Panc1 (cell line): ENCODE results near the gene CLTC. TPM values are rescaled to one million over a fixed set of nuclear protein-coding genes. Genes with fewer than 3 reads are reported as not detected.
"Not testable (repeated sequence)": the region's sequence is repeated elsewhere in the genome, so short reads cannot be mapped to it uniquely, and the experiment has no call there.

ENCODE experiments used
- ATAC-seq: fragments of 200-7000 bp; cut with Tn5 transposase; 2 replicates; pipeline ENCODE4 v1.9.1; 2020; ENCODE audit warnings: mild to moderate bottlenecking, moderate library complexity
- BruUV-seq: library from RNA; stranded (reverse); fragments of 400-500 nt; replicated peaks from 2 replicates; lab custom pipeline; 2021; lab: Mats Ljungman, UMichigan
- CTCF ChIA-PET: fragments of 300-600 bp; sonication (Branson Sonifier 250); formaldehyde crosslinking; loops from one replicate; lab custom pipeline; 2022; ENCODE audit warnings: antibody characterized with exemption; lab: Charles Lee
- POLR2A ChIA-PET: fragments of 300-600 bp; sonication (Branson Sonifier 250); formaldehyde crosslinking; loops from one replicate; lab custom pipeline; 2022; ENCODE audit warnings: antibody characterized with exemption; lab: Charles Lee
- DNase-seq: peaks from one replicate; pipeline ENCODE4 v3.0.0-alpha.2; 2010; ENCODE audit warnings: low read depth, low spot score
- H3K27ac ChIP-seq: 2 replicates; pipeline ENCODE4 v1.5.1; 2011; ENCODE audit warnings: mild to moderate bottlenecking, low read length, inconsistent platforms
- H3K27me3 ChIP-seq: fragments of 200-500 bp; sonication (Bioruptor generic); 2 replicates; pipeline ENCODE4 v1.6.0; 2014; ENCODE audit warnings: low read length, inconsistent platforms; ENCODE audit not compliant: control insufficient read depth, insufficient read depth
- H3K36me3 ChIP-seq: fragments of 200-500 bp; sonication (Bioruptor generic); 2 replicates; pipeline ENCODE4 v1.5.1; 2014; ENCODE audit warnings: inconsistent platforms, mild to moderate bottlenecking, low read length, moderate library complexity; ENCODE audit not compliant: control insufficient read depth, insufficient read depth
- H3K4me1 ChIP-seq: 2 replicates; pipeline ENCODE4 v1.5.1; 2011; ENCODE audit warnings: inconsistent platforms, mild to moderate bottlenecking, low read length, moderate library complexity; ENCODE audit not compliant: control insufficient read depth, insufficient read depth
- H3K4me3 ChIP-seq, 2 experiments: 2 replicates each; pipeline ENCODE4 v1.5.1; 2011 to 2012; ENCODE audit warnings: low read depth in 2 of 2, low read length in 2 of 2, mild to moderate bottlenecking in 2 of 2, inconsistent platforms in 1 of 2, moderate library complexity in 1 of 2
- H3K9me3 ChIP-seq: fragments of 200-500 bp; sonication (Bioruptor generic); 2 replicates; pipeline ENCODE4 v1.5.1; 2014; ENCODE audit warnings: low read depth, mild to moderate bottlenecking, inconsistent platforms, low read length, moderate library complexity; ENCODE audit not compliant: control insufficient read depth, insufficient read depth
- POLR2AphosphoS5 ChIP-seq: IDR thresholded peaks from 2 replicates; pipeline ENCODE4 v1.6.1; 2012; ENCODE audit warnings: mild to moderate bottlenecking, low read depth, low read length, moderate library complexity
- REST ChIP-seq, 2 experiments: IDR thresholded peaks; 2 replicates each; pipeline ENCODE4 v1.6.1; 2011 to 2012; ENCODE audit warnings: low read depth in 2 of 2, control low read depth in 1 of 2, low read length in 1 of 2, mild to moderate bottlenecking in 1 of 2, moderate library complexity in 1 of 2; ENCODE audit not compliant: insufficient read depth in 1 of 2
- SIN3A ChIP-seq: IDR thresholded peaks from 2 replicates; pipeline ENCODE4 v1.6.1; 2012; ENCODE audit warnings: low read depth, mild to moderate bottlenecking, low read length, moderate library complexity, borderline replicate concordance; ENCODE audit not compliant: insufficient read depth
- TCF7L2 ChIP-seq: IDR thresholded peaks from 2 replicates; pipeline ENCODE4 v1.6.1; 2011; ENCODE audit warnings: mild to moderate bottlenecking, low read depth, low read length, inconsistent platforms
- in situ Hi-C: cut with HindIII; loops from 2 replicates; pipeline ENCODE4 v1.10.0; 2016; ENCODE audit warnings: low sequenced_read_pairs, low pct_unique_long_range_greater_than_20kb
- intact Hi-C: fragments of 100-400 bp; cut with micrococcal nuclease; formaldehyde crosslinking; loops from one replicate; pipeline ENCODE4 v1.10.0; 2022; ENCODE audit not compliant: unreplicated experiment
- total RNA-seq: library from RNA; stranded (reverse); gene quantifications from one replicate; pipeline ENCODE4 v1.2.1, GENCODE V29; 2021; ENCODE audit not compliant: unreplicated experiment
- TF ChIP-seq, protein P1 (sequence below): fragments of 450-650 bp; IDR thresholded peaks from 2 replicates; pipeline ENCODE4 v1.5.1; 2017; ENCODE audit warnings: mild to moderate bottlenecking

The CLTC gene
- total RNA-seq, 1 experiment from 2014 or later = 221 TPM

DNA sequence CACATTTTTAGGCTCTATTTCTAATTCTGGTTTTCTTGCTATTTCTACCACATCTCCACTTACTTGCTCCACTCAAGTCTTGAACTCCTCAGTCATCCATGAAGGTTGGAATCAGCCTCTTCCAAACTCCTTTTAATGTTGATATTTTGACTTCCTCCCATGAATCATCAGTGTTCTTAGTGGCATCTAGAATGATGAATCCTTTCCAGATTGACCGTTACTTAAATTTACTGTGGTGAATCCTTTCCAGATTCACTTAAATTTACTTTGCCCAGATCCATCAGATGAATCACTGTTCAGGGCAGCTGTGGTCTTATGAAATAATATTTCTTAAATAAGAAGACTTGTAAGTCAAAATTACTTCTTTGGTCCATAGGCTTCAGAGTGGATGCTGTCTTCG, 32.4 kb downstream of the CLTC start:
- CTCF ChIA-PET = no interaction called here
- no peak for DNase-seq

DNA sequence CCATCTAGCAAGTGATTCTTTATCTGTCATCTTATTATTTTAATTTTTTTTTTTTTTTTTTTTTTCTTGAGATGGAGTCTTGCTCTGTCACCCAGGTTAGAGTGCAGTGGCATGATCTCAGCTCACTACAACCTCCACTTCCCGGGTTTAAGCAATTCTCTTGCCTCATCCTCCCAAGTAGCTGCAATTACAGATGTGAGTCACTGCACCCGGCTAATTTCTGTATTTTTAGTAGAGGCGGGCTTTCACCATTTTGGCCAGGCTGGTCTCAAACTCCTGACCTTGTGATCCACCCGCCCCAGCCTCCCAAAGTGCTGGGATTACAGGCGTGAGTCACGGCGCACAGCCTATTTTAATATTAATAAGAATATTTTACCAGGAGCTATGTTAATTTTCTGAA, 36.9 kb downstream of the CLTC start:
- H3K27ac ChIP-seq, DNase-seq, CTCF ChIA-PET, H3K9me3 ChIP-seq, H3K27me3 ChIP-seq, ATAC-seq, BruUV-seq, in situ Hi-C loops, H3K4me3 ChIP-seq, intact Hi-C loops, POLR2A ChIA-PET, H3K4me1 ChIP-seq: not testable (repeated sequence)
- peaks cover 42% of the 10 kb centered on the region for H3K36me3 ChIP-seq

More for the DNA sequence above, 32.4 kb downstream of the CLTC start:
- H3K27ac ChIP-seq = no peak overlapping the region
- intact Hi-C loops (no loop called here), in situ Hi-C loops (no loop called here)
- H3K27me3 ChIP-seq = no peaks in the 10 kb centered on the region
- ATAC-seq = no peak
- peaks cover 54% of the 10 kb centered on the region for H3K36me3 ChIP-seq
- BruUV-seq = no TSS peak
- 0 out of 2 replicates have a peak, but pooled peaks cover 3% of the 10 kb centered on the region for H3K4me1 ChIP-seq
- TF ChIP-seq TCF7L2 (no peak), SIN3A (no peak)
- POLR2A ChIA-PET = no interaction called here
- no peak overlapping the region for H3K4me3 ChIP-seq
- no peaks in the 10 kb centered on the region for H3K9me3 ChIP-seq

GRCh38 chr17:59666235-59666634, 46.5 kb downstream of the CLTC start:
- Histone ChIP-seq H3K9me3 (no peaks in the 10 kb centered on the region), H3K36me3 (peaks cover 52% of the 10 kb centered on the region), H3K4me1 (peaks cover 3% of the 10 kb centered on the region), H3K27ac (no peak overlapping the region), H3K4me3 (no peak overlapping the region), H3K27me3 (no peaks in the 10 kb centered on the region)
- in situ Hi-C loops = no loop called here
- POLR2A ChIA-PET = no interaction called here
- intact Hi-C loops = no loop called here
- CTCF ChIA-PET = no interaction called here
- DNase-seq (no peak), ATAC-seq (no peak)
- BruUV-seq = no TSS peak
- TF ChIP-seq SIN3A (no peak), REST (IDR thresholded peaks at IDR 0.05; ENCODE audit: insufficient read depth in 1 of 2, low read depth in 2 of 2, low read length in 1 of 2) (no peak), TCF7L2 (no peak), POLR2AphosphoS5 (no peak)
- TF ChIP-seq, protein P1, sequence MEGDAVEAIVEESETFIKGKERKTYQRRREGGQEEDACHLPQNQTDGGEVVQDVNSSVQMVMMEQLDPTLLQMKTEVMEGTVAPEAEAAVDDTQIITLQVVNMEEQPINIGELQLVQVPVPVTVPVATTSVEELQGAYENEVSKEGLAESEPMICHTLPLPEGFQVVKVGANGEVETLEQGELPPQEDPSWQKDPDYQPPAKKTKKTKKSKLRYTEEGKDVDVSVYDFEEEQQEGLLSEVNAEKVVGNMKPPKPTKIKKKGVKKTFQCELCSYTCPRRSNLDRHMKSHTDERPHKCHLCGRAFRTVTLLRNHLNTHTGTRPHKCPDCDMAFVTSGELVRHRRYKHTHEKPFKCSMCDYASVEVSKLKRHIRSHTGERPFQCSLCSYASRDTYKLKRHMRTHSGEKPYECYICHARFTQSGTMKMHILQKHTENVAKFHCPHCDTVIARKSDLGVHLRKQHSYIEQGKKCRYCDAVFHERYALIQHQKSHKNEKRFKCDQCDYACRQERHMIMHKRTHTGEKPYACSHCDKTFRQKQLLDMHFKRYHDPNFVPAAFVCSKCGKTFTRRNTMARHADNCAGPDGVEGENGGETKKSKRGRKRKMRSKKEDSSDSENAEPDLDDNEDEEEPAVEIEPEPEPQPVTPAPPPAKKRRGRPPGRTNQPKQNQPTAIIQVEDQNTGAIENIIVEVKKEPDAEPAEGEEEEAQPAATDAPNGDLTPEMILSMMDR = no peak
